ENCODE data around the gene B4GALNT2. TPM values are rescaled to one million over a fixed set of nuclear protein-coding genes. Genes with fewer than 3 reads are reported as not detected.

Gene B4GALNT2
- polyA plus RNA-seq, 3 donors = 0.40 to 2.8 (median 2.4) TPM

- DNase-seq (ENCODE audit: extremely low read depth in 1 of 11, low read depth in 9 of 11, low spot score in 4 of 11) = no peak
These were observed 91.8 kb downstream of the B4GALNT2 start for GRCh38 chr17:49224198-49224996.

GRCh38 chr17:49224997-49225337 lies 92.4 kb downstream of the B4GALNT2 start:
- DNase-seq (ENCODE audit: extremely low read depth in 1 of 11, low read depth in 9 of 11, low spot score in 4 of 11) = no peak

GRCh38 chr17:49225554-49226236 lies 93.1 kb downstream of the B4GALNT2 start:
- DNase-seq (ENCODE audit: extremely low read depth in 1 of 11, low read depth in 9 of 11, low spot score in 4 of 11) = no peak

Other genes with a start within 250 kb of the B4GALNT2 start
- gene ATP5MC1, start 240.0 kb upstream of the B4GALNT2 start, polyA plus RNA-seq (ENCODE audit: insufficient read length in 3 of 3) = 100 to 1,000 TPM; 138 to 156 (median 145) TPM
- 100 to 1,000 TPM in 1 of 3 donors, 10 to 100 TPM in 2; 95.4 to 103 (median 98.8) TPM for gene UBE2Z, start 224.4 kb upstream of the B4GALNT2 start, polyA plus RNA-seq (ENCODE audit: insufficient read length in 3 of 3)
- 100 to 1,000 TPM; 103 to 112 (median 108) TPM for gene SNF8, start 187.9 kb upstream of the B4GALNT2 start, polyA plus RNA-seq (ENCODE audit: insufficient read length in 3 of 3)
- not detected for gene GIP, start 164.2 kb upstream of the B4GALNT2 start, polyA plus RNA-seq (ENCODE audit: insufficient read length in 3 of 3)
- 10 to 100 TPM; 18.1 to 29.0 (median 28.1) TPM for gene IGF2BP1, start 135.4 kb upstream of the B4GALNT2 start, polyA plus RNA-seq (ENCODE audit: insufficient read length in 3 of 3)
- gene GNGT2, start 77.8 kb downstream of the B4GALNT2 start, polyA plus RNA-seq (ENCODE audit: insufficient read length in 3 of 3) = 1 to 10 TPM; 1.3 to 2.0 (median 1.9) TPM
- gene ABI3, start 77.9 kb downstream of the B4GALNT2 start, polyA plus RNA-seq (ENCODE audit: insufficient read length in 3 of 3) = 1 to 10 TPM; 3.8 to 5.6 (median 4.5) TPM
- gene PHOSPHO1, start 98.0 kb downstream of the B4GALNT2 start, polyA plus RNA-seq (ENCODE audit: insufficient read length in 3 of 3) = 1 to 10 TPM; 1.8 to 2.1 (median 1.9) TPM
- gene ZNF652, start 229.5 kb downstream of the B4GALNT2 start, polyA plus RNA-seq (ENCODE audit: insufficient read length in 3 of 3) = 10 to 100 TPM; 26.2 to 30.4 (median 29.3) TPM

All from renal cortex interstitium (tissue), 11 donors.